AG10803 (cell line): Measurements from ENCODE around the gene NUP85.
"Not testable (repeated sequence)": the region's sequence is repeated elsewhere in the genome, so short reads cannot be mapped to it uniquely, and the experiment has no call there.

Experiments used
- DNase-seq: peaks from one replicate; pipeline ENCODE4 v3.0.0; 2010; ENCODE audit warnings: low read depth
- H3K4me3 ChIP-seq: 2 replicates; pipeline ENCODE4 v1.5.1; 2011; ENCODE audit warnings: mild to moderate bottlenecking, low read length, control low read depth
- TF ChIP-seq, protein P1 (sequence below): conservative IDR thresholded peaks from 2 replicates; pipeline ENCODE4 v1.5.1; 2011; ENCODE audit warnings: mild to moderate bottlenecking, low read length, control low read depth, inconsistent platforms

The NUP85 gene

DNA sequence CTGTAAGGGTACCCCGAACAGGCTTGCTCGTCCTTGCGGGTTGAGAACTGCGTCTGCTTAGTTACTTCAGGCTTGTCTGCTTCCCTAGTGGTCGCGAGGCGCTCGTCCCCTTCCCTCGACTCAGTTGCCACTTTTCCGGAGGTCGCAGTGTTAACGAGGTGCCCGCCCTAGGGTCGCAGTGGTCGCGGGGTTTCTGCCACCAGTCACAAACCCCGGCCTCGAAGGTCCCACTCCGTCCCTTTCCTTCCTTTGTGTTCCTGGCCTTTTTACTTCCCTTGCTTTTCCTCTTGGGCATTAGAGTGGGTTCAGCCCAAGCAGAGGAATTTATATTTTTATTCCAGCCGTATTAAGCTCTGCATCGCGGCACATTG is 299 bp downstream of the NUP85 start:
- TF ChIP-seq, protein P1, sequence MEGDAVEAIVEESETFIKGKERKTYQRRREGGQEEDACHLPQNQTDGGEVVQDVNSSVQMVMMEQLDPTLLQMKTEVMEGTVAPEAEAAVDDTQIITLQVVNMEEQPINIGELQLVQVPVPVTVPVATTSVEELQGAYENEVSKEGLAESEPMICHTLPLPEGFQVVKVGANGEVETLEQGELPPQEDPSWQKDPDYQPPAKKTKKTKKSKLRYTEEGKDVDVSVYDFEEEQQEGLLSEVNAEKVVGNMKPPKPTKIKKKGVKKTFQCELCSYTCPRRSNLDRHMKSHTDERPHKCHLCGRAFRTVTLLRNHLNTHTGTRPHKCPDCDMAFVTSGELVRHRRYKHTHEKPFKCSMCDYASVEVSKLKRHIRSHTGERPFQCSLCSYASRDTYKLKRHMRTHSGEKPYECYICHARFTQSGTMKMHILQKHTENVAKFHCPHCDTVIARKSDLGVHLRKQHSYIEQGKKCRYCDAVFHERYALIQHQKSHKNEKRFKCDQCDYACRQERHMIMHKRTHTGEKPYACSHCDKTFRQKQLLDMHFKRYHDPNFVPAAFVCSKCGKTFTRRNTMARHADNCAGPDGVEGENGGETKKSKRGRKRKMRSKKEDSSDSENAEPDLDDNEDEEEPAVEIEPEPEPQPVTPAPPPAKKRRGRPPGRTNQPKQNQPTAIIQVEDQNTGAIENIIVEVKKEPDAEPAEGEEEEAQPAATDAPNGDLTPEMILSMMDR = 0 out of 2 replicates have a peak, but pooled peaks have one; percentile 11
- DNase-seq = no peak
- H3K4me3 ChIP-seq = peak overlapping the region; percentile 100

GRCh38 chr17:75207050-75207407 is 1.6 kb downstream of the NUP85 start:
- not testable (repeated sequence) for DNase-seq, H3K4me3 ChIP-seq

- TF ChIP-seq, protein P1 = no peak
- DNase-seq = no peak
- H3K4me3 ChIP-seq = no peak overlapping the region
Measured at GRCh38 chr17:75207760-75208159, 2.3 kb downstream of the NUP85 start.

DNA sequence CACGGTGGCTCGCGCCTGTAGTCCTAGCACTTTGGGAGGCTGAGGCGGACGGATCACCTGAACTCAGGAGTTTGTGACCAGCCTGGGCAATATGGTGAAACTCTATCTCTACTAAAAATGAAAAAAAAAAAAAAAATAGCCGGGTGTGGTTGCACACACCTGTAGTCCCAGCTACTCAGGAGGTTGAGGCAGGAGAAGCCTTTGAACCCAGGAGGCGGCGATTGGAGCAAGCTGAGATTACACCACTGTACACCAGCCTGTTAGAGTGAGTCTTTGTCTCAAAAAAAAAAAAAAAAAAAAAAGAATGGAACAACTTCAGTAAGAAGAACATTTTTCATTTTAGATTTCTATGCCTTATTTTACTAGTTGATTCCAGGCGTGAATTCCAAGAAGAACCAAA is 2.7 kb downstream of the NUP85 start:
- no peak overlapping the region for H3K4me3 ChIP-seq
- no peak for DNase-seq
- TF ChIP-seq, protein P1 = no peak

DNA sequence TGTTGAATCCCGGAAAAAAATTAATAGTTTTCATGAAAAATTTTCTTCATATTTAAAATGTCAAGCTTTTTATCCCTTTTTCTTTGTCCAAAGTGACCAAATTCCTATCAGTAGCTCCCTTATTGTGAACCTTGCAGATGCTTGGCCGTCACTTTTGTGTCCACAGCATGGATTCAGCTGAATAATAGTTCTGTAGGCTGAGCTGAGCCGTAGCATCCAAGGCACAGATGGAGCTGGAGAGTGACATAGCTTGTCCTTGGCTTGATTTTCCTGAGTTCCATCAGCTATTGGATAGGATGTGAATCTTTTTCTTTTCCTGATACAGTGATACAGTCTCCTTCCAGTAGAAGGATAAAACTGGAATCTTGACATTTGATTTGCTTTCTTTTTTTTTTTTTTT is 3.6 kb downstream of the NUP85 start:
- DNase-seq = no peak
- no peak overlapping the region for H3K4me3 ChIP-seq
- TF ChIP-seq, protein P1 = no peak

GRCh38 chr17:75218131-75218530 is 12.7 kb downstream of the NUP85 start:
- TF ChIP-seq, protein P1 = no peak
- H3K4me3 ChIP-seq = no peak overlapping the region
- DNase-seq = no peak

GRCh38 chr17:75219815-75220214 is 14.3 kb downstream of the NUP85 start:
- H3K4me3 ChIP-seq = no peak overlapping the region
- TF ChIP-seq, protein P1 = no peak
- no peak for DNase-seq

- TF ChIP-seq, protein P1 = no peak
- no peak overlapping the region for H3K4me3 ChIP-seq
- DNase-seq = no peak
Measured at GRCh38 chr17:75225016-75225415, 19.5 kb downstream of the NUP85 start.
